HepG2 (cell line): Measurements from ENCODE around the gene ADGRL1. TPM values are rescaled to one million over a fixed set of nuclear protein-coding genes. Genes with fewer than 3 reads are reported as not detected.
A peak's percentile ranks its signal among the peaks of the same experiment; 100 is the strongest.

Experiments used
- ASH2L ChIP-seq: fragments of 300-600, 200-600 bp; sonication (generic); IDR thresholded peaks from 2 replicates; pipeline ENCODE4 v1.7.0; 2017; ENCODE audit warnings: low read depth, mild to moderate bottlenecking, moderate library complexity, mixed read lengths, low read length; ENCODE audit not compliant: insufficient read length
- CEBPZ ChIP-seq: IDR thresholded peaks from 2 replicates; pipeline ENCODE4 v1.6.1; 2012; ENCODE audit warnings: low read length, improper control_type of control experiment
- GTF3A ChIP-seq: sonication (generic); formaldehyde crosslinking; conservative IDR thresholded peaks from 2 replicates; pipeline ENCODE4 v1.4.0; 2020; ENCODE audit warnings: mild to moderate bottlenecking, missing genetic modification reagents
- HNF4G ChIP-seq, 2 experiments: sonication (generic) in 1 of 2; formaldehyde crosslinking in 1 of 2; IDR thresholded peaks; 2 replicates each; pipeline versions ENCODE4 v1.4.0 to v1.6.1; 2011 to 2020; ENCODE audit warnings: borderline replicate concordance in 2 of 2, low read depth in 2 of 2, mild to moderate bottlenecking in 2 of 2, low read length in 1 of 2, missing genetic modification reagents in 1 of 2, moderate library complexity in 1 of 2
- HNRNPL ChIP-seq: fragments of 200-400 bp; formaldehyde crosslinking; IDR thresholded peaks from 2 replicates; pipeline ENCODE4 v1.6.1; 2017; ENCODE audit warnings: mild to moderate bottlenecking, low read depth, low read length
- IKZF1 ChIP-seq: fragments of 450-650 bp; IDR thresholded peaks from 2 replicates; pipeline ENCODE4 v1.7.1; 2016
- JUND ChIP-seq: sonication (generic); formaldehyde crosslinking; IDR thresholded peaks from 2 replicates; pipeline ENCODE4 v1.8.0; 2022; ENCODE audit warnings: mild to moderate bottlenecking, missing genetic modification reagents
- PPARG ChIP-seq: conservative IDR thresholded peaks from 2 replicates; pipeline ENCODE4 v1.6.1; 2016; ENCODE audit warnings: missing biosample characterization, missing genetic modification reagents
- RNF2 ChIP-seq: fragments of 450-650 bp; conservative IDR thresholded peaks from 2 replicates; pipeline ENCODE4 v1.6.1; 2016; ENCODE audit warnings: low read depth
- SAP130 ChIP-seq: IDR thresholded peaks from 2 replicates; pipeline ENCODE4 v1.6.1; 2016; ENCODE audit warnings: low read depth
- SIN3B ChIP-seq: fragments of 150-350 bp; IDR thresholded peaks from 2 replicates; pipeline ENCODE4 v1.6.1; 2014; ENCODE audit warnings: low read length
- SIX1 ChIP-seq: sonication (generic); formaldehyde crosslinking; IDR thresholded peaks from 2 replicates; pipeline ENCODE4 v1.4.0; 2020; ENCODE audit warnings: missing genetic modification reagents, borderline replicate concordance
- ZBTB2 ChIP-seq: sonication (generic); formaldehyde crosslinking; IDR thresholded peaks from 2 replicates; pipeline ENCODE4 v1.8.0; 2022; ENCODE audit warnings: low read depth, missing genetic modification reagents
- ZBTB33 ChIP-seq: sonication (generic); formaldehyde crosslinking; IDR thresholded peaks from 2 replicates; pipeline ENCODE4 v1.4.0; 2020; ENCODE audit warnings: missing genetic modification reagents
- ZBTB7A ChIP-seq: sonication (generic); formaldehyde crosslinking; IDR thresholded peaks from 2 replicates; pipeline ENCODE4 v1.8.0; 2022; ENCODE audit warnings: mild to moderate bottlenecking, missing genetic modification reagents
- ZNF224 ChIP-seq: sonication (generic); formaldehyde crosslinking; IDR thresholded peaks from 2 replicates; pipeline ENCODE4 v1.5.0; 2020; ENCODE audit warnings: mild to moderate bottlenecking, missing genetic modification reagents
- ZNF225 ChIP-seq: sonication (generic); formaldehyde crosslinking; IDR thresholded peaks from 2 replicates; pipeline ENCODE4 v1.4.0; 2020; ENCODE audit warnings: mild to moderate bottlenecking, missing genetic modification reagents
- ZNF572 ChIP-seq: sonication (generic); formaldehyde crosslinking; IDR thresholded peaks from 2 replicates; pipeline ENCODE4 v1.5.1; 2020; ENCODE audit warnings: mild to moderate bottlenecking, missing genetic modification reagents
- ZNF766 ChIP-seq: sonication (generic); formaldehyde crosslinking; IDR thresholded peaks from 2 replicates; pipeline ENCODE4 v1.5.0; 2020; ENCODE audit warnings: missing genetic modification reagents, borderline replicate concordance
- ZNF776 ChIP-seq: sonication (generic); formaldehyde crosslinking; IDR thresholded peaks from 2 replicates; pipeline ENCODE4 v1.4.0; 2020; ENCODE audit warnings: mild to moderate bottlenecking, missing genetic modification reagents
- polyA plus RNA-seq, 8 experiments: library from polyadenylated mRNA; depleted of rRNA in 3 of 8; stranded (reverse) in 7 of 8; unstranded in 1 of 8; fragments of >200 nt; fragmentation: Illumina TruSeq in 4 of 8; extraction: Trizol in 4 of 8; gene quantifications; 2 replicates each; pipeline versions ENCODE4 v1.2.1 to v1.2.3, GENCODE V29; 2011 to 2016; ENCODE audit warnings: low read depth in 4 of 8, missing spikeins in 1 of 8, mixed read lengths in 1 of 8; ENCODE audit not compliant: insufficient read depth in 1 of 8
- total RNA-seq, 5 experiments: library from RNA; depleted of rRNA; stranded (reverse); fragments of >200 nt; fragmentation: Illumina TruSeq; extraction: Trizol; gene quantifications; 2 replicates each; pipeline ENCODE4 v1.2.3, GENCODE V29; 2016; ENCODE audit warnings: low read depth in 1 of 5
- TF ChIP-seq, protein P1 (sequence below): sonication (generic); formaldehyde crosslinking; IDR thresholded peaks from 2 replicates; pipeline ENCODE4 v1.4.0; 2020; ENCODE audit warnings: missing genetic modification reagents, borderline replicate concordance

ADGRL1 gene
- total and polyA plus RNA-seq, 2 of the 13 experiments (the other 11 are each of a cell fraction or from before 2014, with no cell fraction given): 0.49 to 1.7 TPM

DNA sequence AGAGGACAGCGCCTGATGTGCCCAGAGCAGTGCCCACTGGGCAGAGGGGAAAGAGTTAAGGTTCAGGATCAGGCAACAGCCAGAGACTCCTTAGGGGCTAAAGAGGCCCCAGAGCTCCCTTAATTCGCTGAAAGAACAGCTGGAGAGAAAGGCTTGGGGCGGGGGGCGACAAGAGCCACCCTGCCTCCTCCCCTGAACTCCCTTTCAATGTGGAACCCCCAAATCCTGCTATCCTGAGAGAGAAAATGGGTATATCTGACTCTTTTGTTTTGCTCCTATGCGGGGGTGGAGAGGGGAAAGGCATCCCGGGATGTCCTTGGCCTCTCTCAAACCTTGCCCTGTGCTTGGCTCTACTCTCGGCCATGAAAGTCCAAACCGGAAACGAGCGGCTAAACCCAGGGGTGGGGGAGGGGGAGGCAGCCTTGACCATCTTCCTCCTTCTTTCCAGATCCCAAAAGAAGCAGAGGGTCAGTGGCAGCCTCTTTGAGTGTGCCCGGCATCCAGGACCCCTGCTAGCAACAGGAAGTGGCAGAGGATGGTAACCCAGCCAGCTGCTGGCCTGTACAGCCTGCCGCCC is 93.1 kb downstream of the ADGRL1 start (continued):
- TF ChIP-seq ZBTB2 (CRISPR knock-in tag): no peak
- TF ChIP-seq, protein P1, sequence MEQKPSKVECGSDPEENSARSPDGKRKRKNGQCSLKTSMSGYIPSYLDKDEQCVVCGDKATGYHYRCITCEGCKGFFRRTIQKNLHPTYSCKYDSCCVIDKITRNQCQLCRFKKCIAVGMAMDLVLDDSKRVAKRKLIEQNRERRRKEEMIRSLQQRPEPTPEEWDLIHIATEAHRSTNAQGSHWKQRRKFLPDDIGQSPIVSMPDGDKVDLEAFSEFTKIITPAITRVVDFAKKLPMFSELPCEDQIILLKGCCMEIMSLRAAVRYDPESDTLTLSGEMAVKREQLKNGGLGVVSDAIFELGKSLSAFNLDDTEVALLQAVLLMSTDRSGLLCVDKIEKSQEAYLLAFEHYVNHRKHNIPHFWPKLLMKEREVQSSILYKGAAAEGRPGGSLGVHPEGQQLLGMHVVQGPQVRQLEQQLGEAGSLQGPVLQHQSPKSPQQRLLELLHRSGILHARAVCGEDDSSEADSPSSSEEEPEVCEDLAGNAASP (CRISPR knock-in tag): 0 out of 2 replicates have a peak, but pooled peaks have one; percentile 45
- TF ChIP-seq PPARG (CRISPR knock-in tag): no peak
- no peak for TF ChIP-seq IKZF1
- TF ChIP-seq ZBTB33 (CRISPR knock-in tag): no peak
- TF ChIP-seq ZNF224 (CRISPR knock-in tag): no peak
- TF ChIP-seq ZNF776 (CRISPR knock-in tag): no peak
- no peak for TF ChIP-seq SIN3B
- TF ChIP-seq JUND (CRISPR knock-in tag): no peak
- TF ChIP-seq SAP130 (CRISPR knock-in tag): peak; percentile 48
- no peak for TF ChIP-seq ZBTB7A (CRISPR knock-in tag)
- no peak for TF ChIP-seq ZNF572
- no peak for TF ChIP-seq ASH2L
- TF ChIP-seq RNF2: no peak
- TF ChIP-seq ZNF225 (CRISPR knock-in tag): no peak
- no peak for TF ChIP-seq CEBPZ
- TF ChIP-seq GTF3A (CRISPR knock-in tag): 0 out of 2 replicates have a peak, but pooled peaks have one; percentile 29
- 0 out of 2 replicates have a peak, but pooled peaks have one; percentile 47 for TF ChIP-seq HNRNPL
- TF ChIP-seq HNF4G (IDR thresholded peaks at IDR 0.05; ENCODE audit: borderline replicate concordance, low read depth, low read length): no peak; the same call in 1 of the 2 replicates
- no peak for TF ChIP-seq HNF4G (CRISPR knock-in tag; IDR thresholded peaks at IDR 0.05; ENCODE audit: borderline replicate concordance, low read depth)
- no peak for TF ChIP-seq ZNF766 (CRISPR knock-in tag)
- TF ChIP-seq SIX1: no peak
